Measurements from ENCODE around the gene SNX5. TPM values are rescaled to one million over a fixed set of nuclear protein-coding genes. Genes with fewer than 3 reads are reported as not detected.
A peak's percentile ranks its signal among the peaks of the same experiment; 100 is the strongest.

SNX5 gene
- total RNA-seq, 2 donors from 2014 or later, result 46.7 to 48.2 TPM

DNA sequence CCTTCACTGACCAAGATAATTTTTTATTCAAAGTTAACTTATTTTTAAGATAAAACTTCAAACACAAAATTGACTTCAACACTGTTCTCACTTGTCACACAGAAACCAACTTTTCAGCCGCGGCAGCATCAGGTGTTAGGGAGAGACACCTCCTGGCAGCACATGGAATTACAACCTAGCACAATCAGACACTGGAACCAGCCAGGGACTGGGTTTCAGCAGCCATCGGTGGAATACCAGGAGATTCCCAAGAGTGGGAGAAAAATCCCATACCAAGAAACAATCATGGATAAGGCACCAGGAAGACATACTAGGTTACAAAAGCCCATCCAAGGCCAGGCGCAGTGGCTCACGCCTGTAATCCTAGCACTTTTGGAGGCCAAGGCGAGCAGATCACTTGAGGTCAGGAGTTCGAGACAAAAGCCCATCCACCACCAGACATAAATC, 70.0 kb downstream of the SNX5 start:
- intact Hi-C loops (cut with DNase I), result loop anchor here (1.0 to 10.0 kb wide), 6 partner anchors 214 to 394 kb away; partner anchors contain the start of gene RRBP1 (in 1 of the 2)
- peak; percentile 41 to 49 for ATAC-seq
- peak; percentile 71 for DNase-seq

DNA sequence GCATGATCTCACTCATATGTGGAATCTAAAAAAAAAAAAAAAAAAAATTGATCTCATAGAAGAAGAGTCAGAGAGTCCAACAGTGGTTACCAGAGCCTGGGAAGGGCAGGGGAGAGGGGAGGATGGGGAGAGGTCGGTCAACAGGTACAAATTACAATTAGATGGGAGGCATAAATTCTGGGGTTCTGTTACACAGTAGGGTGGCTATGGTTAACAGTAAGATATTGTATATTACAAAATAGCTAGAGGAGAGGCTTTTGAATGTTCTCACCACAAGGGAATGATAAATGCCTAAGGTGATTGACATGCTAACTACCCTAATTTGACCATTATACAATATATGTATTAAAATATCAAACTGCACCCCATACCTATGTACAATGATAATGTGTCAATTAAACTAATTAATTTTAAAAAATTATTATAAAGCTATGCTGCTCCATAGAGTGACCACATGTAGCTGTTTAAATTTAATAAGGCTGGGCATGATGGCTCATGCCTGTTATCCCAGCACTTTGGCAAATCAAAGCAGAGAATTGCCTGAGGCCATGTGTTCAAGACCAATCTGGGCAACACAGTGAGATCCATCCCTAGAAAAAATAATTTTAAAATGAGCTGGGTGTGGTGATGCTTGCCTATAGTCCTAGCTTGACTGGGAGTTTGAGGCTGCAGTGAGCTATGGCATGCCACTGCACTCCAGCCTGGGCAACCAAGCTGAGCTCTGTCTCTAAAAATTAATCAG, 70.9 kb downstream of the SNX5 start:
- intact Hi-C loops (cut with DNase I), result loop anchor here (1.0 to 10.0 kb wide), 6 partner anchors 213 to 393 kb away; partner anchors contain the start of gene RRBP1 (in 1 of the 2)
- DNase-seq (no peak), ATAC-seq (no peak)

DNA sequence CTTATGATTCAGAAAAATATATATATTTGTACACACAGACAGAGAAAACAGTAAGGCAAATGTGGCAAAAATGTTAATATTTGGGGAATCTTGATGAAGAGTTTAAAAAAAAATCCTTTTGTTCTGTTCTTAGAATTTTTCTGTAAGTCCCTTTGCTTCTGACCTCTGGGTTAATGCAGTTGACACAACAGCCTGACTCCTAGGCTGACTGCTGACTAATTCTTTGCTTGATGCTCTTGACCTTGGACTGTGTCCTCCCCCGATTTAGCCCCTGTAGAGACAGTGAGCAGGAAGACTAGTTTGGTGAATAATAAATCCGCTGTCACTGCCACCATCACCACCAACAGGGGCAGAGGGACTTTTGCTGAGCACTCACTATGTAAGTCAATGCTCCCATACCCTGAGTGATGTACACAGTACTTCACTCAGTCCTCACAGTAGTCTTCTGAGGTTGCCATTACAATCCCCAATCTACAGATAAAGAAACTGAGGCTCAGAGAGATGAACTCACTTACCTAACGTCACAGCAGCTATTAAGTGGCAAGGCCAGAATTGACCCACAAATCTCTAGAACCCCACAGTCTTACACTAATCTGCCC, 71.7 kb downstream of the SNX5 start:
- DNase-seq, result no peak
- ATAC-seq, result peak in 1 of 2 donors; percentile 8
- intact Hi-C loops (cut with DNase I), result loop anchor here (5.0 to 10.0 kb wide), 4 partner anchors 212 to 392 kb away; partner anchors contain the start of gene RRBP1 (in 1 of the 2)

DNA sequence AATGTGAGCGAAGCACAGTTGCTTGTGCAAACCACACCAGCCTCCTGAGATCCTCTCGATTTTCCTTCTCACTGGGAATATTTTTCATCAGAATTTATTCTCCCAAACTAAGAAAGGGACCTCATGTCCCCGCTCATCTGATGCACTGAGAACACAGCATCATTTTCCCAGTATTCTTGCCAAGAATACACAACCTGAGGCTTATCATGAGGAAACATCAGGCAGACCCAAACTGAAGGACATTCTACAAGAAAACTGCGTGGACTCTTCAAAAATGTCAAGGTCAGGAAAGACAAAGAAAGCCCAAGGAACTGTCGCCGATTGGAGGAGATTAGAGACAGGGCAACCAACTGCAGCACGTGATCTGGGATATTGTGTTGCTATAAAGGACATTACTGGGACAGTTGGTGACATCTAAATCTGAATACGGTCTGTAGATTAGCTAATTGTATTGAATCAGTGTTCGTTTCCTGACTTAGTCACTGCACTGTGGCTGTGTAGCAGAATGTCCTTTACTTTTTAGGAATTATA, 72.3 kb downstream of the SNX5 start:
- peak; percentile 17 to 20 for ATAC-seq
- intact Hi-C loops (cut with DNase I), result loop anchor here (5.0 to 10.0 kb wide), 4 partner anchors 211 to 391 kb away; partner anchors contain the start of gene RRBP1 (in 1 of the 2)

DNA sequence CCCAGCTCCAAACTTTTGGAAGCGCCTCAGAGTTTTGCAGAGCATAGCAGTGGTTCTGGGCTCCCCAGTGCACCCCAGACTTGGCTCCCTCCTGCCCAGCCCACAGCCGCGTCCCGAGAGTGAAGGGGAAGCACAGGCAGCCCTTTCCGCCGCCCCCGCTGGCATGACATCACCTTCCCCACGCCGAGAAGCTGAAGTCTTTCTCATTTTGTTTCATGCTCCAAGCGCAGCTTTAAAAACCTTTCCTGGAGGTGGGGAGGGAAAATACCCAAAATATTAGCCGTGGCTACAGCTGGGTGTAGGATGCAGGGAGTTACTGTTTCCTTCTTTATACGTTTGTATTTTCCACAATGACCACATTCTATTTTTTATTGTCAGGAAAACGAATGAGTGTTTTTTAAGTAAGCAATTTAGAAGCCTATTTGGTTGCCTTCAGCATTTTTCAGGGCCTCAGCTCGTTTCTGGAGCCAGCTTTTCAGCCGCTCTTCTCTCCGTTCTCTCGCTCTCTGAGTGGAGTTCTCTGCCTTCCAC, 72.9 kb downstream of the SNX5 start:
- ATAC-seq, result peak; percentile 73 to 87
- peak; percentile 79 for DNase-seq
- intact Hi-C loops (cut with DNase I), result loop anchor here (5.0 to 10.0 kb wide), 4 partner anchors 211 to 391 kb away; partner anchors contain the start of gene RRBP1 (in 1 of the 2)

More for the DNA sequence above, 72.3 kb downstream of the SNX5 start:
- no peak for DNase-seq

DNA sequence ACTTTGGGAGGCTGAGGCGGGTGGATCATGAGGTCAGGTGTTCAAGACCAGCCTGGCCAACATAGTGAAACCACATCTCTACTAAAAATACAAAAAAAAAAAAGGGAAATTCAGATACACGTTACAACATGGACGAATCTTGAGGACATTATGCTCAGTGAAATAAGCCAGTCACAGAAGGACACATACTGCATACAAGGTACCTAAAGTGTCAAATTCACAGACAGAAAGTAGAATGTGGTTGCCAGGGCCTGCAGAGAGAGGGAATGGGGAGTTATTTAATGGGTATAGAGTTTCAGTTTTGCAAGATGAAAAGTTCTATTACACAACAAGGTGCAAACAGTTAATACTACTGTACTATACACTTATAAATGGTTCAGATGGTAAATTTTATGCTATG, 75.1 kb downstream of the SNX5 start:
- no peak for ATAC-seq
- DNase-seq, result no peak
- intact Hi-C loops (cut with DNase I), result loop anchor here (10.0 kb wide), 2 partner anchors 209 to 389 kb away; partner anchors contain the start of gene RRBP1 (in 1 of the 2)

DNA sequence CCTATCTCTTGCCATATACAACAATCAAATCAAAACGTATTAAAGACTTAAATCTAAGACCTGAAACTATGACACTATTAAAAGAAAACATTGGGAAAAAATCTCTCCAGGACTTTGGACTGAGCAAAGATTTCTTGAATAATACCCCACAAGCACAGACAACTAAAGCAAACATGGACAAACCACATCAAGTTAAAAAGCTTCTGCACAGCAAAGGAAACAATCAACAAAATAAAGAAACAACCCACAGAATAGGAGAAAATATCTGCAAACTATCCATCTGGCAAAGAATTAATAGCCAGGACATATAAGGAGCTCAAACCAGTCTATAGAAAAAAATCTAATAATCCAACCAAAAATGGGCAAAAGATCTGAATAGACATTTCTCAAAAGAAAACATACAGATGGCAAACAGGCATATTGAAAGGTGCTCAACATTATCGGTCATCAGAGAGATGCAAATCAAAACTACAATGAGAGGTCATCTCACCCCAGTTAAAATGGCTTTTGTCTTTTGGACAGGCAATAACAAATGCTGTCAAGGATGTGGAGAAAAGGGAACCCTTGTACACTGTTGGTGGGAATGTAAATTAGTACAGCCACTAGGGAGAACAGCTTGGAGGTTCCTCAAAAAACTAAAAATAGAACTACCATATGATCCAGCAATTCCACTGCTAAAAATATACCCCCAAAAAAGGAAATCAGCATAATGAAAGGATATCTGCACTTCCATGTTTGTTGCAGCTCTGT, 76.2 kb downstream of the SNX5 start:
- no peak for DNase-seq
- no peak for ATAC-seq
- intact Hi-C loops (cut with DNase I), result loop anchor here (10.0 kb wide), 2 partner anchors 208 to 388 kb away; partner anchors contain the start of gene RRBP1 (in 1 of the 2)

Other genes with a start within 250 kb of the SNX5 start
- gene MGME1, start 224 bp upstream of the SNX5 start, total RNA-seq, result 10 to 100 TPM in 1 of 2 donors, 1 to 10 TPM in 1; 9.0 to 11.1 TPM
- gene OVOL2, start 89.1 kb upstream of the SNX5 start, total RNA-seq, result not detected
- 10 to 100 TPM in 1 of 2 donors, 1 to 10 TPM in 1; 8.5 to 10.0 TPM for gene KAT14, start 169.1 kb upstream of the SNX5 start, total RNA-seq
- gene PET117, start 169.1 kb upstream of the SNX5 start, total RNA-seq, result 10 to 100 TPM in 1 of 2 donors, 1 to 10 TPM in 1; 9.7 to 10.7 TPM